GM18873 (cell line): Measurements from ENCODE around the gene YIPF5.

Experiments used
- ATAC-seq: cut with Tn5 transposase; IDR thresholded peaks from one replicate; pipeline ENCODE4 v1.9.1; 2021; ENCODE audit warnings: mild to moderate bottlenecking, moderate library complexity, moderate number of reproducible peaks; ENCODE audit not compliant: unreplicated experiment, low FRiP score

Gene YIPF5

DNA sequence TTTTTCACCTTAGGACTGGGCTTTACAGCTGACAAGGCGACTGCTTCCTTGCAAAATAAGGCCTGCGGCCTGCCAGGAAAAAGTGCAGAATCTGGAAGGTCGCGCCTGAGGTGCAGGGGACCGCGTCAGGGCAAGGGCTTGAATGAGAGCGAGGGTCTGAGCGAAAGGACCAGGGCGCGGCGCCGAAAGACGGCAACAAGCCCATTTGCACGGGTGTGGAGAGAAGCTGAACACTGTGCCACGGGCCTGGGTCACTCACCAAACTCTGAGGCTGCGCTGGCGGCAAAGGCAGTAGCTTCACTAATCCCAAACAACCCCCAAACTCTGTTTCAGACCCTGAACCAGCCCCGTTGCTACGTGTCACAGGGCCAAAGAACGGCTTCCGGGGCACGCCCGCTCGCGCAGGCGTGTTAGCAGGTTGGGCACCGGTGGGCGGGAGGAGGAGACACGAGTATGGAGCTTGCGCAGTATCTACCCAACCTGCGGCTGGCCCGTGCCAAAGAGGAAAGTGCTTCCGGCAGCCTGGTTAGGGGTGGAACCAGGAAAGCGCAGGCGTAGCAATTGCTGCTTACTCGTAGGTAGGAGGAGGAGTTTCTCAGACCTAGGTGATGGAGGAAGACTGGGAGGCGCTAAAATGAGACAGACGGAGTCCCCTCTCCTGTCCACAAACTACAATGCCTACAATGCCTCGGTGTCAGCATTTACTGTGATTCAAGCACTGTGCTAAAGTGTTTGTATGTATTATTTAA is at the start of gene YIPF5, which contains the start of gene KCTD16:
Gene YIPF5 (minus strand): TSS at position 384 of the 749 bp plus-strand sequence. CDS start 704 bp downstream, outside the sequence.
Gene KCTD16 (plus strand): TSS at position 598 of the 749 bp plus-strand sequence.
- peak; percentile 100 for ATAC-seq

DNA sequence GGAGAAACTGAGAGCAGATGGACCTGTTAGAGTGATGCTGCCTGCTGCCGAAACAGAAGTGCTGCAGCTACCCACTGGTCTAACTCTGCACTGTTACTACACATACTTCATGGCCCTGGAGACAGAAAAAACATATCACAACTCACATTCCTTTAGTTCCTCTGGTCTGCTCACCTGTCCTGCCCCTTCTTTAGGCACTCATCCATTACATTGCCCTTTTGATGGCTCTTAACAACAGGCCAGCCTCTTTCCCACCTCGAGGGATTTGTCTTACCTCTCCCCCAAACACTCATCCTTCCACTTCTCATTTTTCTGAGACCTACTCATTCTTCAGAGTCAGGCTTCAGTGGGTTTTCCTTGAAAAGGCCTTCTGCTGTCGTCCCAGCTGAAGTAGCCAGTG is 49.4 kb upstream of the YIPF5 start:
- ATAC-seq: no peak

DNA sequence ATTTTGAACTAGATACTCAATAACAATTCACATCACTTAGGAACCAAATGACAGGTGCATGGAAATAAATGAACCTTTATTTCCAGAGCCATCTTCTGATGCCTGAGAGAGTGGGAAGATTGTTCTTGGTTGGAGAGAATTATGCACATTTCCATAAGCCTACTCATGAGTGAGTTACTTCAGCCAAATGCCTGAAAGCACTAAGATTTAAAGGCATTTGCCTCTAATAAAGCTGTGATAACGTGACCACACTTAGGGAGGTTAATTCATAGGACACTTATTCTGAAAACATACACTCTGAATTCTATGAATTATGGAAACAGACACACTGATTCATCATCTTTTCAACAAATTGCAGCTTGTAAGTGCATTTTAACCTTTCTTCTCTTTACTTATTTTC is 40.2 kb upstream of the YIPF5 start:
- no peak for ATAC-seq

DNA sequence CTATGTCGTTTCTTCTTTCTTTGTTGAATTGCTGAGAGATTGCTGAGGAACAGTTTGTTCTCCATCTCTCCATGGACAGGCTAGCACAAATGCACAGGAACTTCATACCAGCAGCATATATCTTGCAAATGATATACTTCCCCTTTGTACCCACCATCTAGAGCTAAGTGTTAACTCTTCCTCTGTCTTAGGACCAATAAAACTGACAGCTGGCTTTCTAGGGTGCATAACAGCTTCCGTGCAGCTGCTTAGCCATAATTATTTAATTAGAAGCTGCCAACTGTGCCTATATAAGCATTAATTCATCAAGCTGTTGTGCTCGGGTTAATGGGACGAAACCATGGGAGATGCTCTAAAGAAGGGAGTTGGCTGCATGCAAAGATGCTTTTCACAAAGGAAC is 38.9 kb upstream of the YIPF5 start:
- ATAC-seq: no peak

DNA sequence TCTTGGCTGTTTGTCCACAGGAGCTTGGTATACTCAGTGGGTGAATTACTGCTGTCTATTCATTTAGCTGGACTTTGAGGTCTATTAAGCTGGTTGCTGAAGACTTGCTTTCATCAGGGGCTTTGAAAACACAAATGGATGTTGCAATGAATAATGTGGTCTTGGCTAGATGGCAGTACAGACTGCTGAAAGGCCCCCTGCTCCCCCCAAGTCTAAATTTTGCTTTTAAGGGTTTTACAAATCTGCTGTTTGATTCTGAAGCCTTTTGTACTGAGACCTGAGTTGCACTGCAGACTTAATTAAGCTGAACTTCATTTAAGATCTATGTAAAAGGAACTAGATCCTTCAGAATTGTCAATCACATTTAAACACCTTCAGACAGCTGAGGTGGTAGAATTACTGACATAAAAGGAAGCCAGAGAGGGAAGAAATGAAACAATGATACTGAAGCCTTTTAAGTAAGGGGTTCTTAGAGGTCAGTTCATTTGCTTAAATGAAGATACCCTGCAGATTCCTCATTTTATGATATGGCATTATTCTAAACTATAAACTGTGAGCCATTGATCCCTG is 37.5 kb upstream of the YIPF5 start:
- ATAC-seq: no peak

DNA sequence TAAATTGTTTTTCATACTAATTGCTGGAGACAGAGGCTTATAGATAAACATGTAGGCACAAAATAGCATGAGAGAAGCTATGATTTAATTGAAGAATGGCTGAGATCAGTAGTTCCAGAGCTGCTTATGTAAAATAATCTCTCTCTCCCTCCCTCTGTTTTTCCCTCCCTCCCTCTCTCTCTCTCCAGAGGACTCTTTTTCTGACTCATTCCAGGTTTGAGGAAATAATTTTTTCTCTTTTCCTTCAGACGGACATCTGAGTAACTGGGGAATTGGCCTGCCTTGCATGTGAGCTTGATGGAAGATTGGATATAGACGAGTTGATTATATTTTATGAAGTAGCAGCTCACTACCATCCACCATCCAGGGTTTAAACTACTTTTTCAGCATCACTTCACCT is 35.7 kb upstream of the YIPF5 start:
- no peak for ATAC-seq

DNA sequence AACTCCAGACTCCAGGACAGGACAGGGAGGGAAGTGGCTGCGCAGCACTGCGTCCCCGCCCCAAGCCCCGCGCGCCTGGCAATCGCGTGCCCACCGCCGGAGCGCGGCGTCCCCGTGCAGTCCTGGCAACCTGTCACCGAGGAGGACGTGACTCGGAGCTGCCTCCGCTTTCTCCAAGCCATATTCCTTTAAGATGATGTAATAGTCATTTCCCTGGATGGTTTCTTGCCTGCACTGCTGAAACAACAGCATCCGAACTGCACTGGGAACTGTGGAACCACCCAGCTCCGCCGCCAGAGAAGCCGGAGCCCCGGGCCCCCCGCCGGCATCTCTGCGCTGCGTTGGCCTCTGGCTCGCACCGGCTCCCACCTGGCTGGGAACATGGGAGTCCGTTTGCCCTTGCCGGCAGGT is 34.7 kb upstream of the YIPF5 start:
- no peak for ATAC-seq

DNA sequence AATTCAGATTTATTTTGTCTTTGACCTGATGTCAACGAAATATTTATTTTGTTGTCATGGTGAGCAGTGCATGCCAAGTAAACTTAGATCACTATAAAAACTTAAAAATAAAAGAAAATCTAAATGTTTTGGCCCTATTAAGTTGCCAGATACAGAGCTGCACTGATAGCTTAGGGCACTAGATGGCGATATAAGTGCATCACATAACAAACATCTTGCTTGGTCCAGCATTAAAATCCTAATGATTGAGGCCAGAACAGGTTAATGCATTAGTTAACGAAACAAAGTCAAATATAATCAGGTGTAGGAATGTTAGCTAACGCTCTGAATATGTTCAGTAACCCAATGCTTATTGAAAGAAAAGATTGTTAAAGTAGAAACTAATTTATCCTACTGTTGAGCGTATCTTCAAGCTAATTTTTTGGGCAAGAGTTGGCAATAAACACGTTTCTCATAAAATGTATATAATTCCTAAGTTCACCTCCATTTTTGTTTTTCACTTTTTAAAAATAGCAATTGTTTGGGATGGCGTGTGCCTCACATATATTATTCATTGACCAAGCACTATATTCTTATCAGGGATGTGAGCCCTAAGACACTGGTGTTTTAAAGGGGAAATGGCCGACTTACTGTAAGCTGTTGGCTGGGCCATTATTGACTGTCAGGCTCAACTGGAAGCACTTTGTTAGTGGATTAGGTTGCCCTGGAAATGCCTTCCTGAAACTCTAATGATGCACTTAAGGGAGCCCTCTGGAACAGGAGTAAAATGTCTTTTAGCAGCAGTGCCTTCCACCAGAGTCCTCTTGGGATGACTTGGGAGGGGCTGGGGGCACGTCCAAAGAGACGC is 33.5 kb upstream of the YIPF5 start:
- peak; percentile 83 for ATAC-seq

DNA sequence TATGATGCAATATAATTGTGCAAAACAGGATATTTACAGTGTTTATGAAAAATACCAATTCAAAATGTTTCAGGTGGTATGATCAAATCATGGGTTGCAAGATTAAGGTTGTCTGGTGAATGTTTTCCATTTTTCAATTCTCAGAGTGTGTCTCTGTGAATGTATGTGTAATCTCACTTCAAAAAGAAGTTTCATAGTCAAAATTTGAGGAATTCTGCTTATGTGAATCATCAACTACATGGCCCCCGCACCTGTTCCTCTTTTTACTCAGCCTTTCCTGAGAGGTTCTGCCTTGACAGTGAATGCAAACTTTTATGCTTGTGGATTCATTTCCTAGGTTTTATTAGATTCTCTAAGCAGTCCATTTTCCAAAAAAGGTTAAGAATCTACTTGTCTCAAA is 32.3 kb upstream of the YIPF5 start:
- ATAC-seq: no peak

DNA sequence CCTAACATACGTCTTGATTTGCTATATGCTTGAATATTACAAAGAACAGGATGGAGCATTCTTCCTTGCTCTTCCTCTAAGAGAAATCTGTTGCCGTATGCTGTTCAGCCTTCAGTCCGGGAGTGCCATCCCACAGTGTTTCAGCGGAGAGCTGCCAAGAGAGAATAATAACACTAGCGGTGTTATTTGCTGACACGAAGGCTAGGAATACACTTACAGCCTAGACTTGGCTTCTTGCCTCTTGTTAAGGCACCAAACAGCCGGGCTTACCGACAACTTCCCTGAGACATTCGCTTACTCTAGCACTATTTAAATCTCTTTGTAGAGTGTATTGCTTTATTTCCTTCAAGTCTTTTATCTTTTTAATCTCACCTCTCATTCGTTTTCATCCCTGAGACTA is 31.6 kb upstream of the YIPF5 start:
- no peak for ATAC-seq

DNA sequence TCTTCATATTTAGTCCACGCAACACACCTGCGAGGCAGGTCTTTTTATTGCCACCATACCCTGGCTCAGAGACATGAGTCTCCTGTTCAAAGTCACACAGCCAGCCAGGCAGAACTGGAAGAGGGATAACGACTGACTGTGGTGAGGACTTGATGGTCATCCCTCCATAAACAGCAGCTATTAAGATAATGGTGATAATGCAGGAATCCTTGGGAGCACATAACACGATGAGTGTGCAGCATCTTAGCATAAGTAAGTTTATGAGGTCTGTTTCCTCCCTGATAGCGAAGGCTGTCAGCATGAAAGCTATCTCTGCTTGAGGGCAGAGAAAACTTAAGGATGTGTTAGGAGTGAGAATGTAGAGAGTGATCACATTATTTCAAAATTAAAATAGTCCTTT is 31.1 kb upstream of the YIPF5 start:
- ATAC-seq: no peak

DNA sequence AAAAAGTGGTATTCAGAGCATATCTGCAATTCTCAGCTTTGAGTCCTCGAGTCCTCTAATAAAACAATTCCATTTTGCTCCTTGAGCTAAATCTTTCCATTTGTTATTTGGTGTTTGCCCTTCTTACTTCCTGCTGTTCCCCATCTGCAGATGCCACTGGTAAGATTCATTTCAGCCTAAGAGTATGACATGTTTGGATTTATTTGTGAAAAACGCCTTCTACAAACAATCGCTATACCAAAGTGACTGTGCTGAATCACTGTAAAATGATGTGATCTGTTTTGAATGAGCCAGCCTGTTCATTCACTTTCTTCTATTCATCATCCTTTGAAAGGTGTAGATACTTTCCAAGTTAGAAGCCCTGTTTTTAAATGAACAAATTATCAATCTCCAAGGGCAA is 27.9 kb upstream of the YIPF5 start:
- no peak for ATAC-seq

DNA sequence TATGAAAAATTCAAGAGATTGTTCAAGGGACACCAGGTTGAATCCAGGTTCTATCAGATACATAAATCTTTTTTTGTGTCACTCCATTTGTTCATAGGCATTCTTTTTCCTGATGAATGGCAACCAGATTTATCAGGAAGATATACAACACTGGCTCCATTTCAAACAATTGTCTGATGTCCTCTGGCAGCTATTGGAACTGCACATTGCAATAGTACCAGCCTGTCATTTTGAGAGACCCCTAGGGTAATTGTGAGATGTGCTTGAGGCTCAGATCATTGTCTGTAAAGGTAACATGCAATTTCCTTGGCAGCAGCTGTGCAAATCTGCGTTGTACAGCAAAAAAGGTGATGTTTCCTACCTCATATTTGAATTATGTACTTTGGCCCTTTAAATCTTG is 26.2 kb upstream of the YIPF5 start:
- ATAC-seq: no peak

DNA sequence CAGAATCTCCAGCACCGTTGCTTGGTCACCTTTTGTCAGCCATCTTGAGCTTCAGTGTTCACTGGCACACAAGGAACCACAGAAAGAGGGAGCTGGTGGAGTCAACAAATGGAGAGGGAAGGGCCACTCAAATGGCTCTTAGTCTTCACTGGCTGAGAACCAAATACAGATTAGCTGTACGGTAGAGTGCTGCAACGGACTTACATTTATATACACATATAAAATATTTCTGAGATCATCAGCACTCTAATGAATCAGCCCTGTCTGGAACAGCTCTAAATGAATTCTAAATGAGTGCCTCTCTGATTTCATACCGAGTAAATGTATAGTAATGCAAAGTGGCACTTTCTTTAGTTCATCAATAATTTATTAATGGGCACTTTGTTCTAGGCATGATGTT is 25.0 kb upstream of the YIPF5 start:
- no peak for ATAC-seq

DNA sequence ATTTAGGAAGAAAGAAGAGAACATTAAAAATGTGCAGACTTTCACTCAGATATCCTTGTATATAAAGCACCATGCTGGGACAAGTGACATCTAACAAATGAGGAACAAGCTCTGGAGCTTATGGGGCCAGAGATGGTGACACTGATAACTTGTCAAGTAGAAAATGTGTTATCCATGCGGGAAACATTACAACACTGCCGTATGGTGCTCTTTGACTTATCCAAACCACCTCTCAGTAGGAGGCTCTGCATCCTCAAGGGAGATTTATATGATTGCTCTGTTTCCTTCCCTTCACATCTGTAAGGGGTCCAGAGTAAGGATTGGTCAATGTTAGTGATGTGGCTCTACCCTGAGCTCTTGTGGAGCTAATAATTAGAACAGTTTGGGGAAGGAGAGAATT is 23.7 kb upstream of the YIPF5 start:
- no peak for ATAC-seq

DNA sequence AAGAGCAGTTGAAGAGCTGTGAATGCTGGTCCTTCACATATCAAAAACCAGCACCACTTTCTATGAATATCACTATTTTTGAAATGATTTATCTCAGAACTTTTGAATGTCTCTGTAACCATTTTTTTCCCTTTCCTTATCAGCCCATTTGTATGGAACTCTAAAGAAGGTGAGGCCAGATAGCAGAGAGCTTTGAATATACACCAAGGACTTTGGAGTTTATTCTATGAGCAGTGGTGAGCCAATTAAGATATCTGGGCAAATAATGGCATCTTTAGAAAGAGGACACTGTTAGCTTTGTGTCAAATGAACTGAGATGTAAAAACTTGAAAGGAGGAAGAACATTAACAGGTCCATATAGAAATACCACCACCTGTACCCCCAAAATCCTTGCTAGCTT is 22.2 kb upstream of the YIPF5 start:
- no peak for ATAC-seq

DNA sequence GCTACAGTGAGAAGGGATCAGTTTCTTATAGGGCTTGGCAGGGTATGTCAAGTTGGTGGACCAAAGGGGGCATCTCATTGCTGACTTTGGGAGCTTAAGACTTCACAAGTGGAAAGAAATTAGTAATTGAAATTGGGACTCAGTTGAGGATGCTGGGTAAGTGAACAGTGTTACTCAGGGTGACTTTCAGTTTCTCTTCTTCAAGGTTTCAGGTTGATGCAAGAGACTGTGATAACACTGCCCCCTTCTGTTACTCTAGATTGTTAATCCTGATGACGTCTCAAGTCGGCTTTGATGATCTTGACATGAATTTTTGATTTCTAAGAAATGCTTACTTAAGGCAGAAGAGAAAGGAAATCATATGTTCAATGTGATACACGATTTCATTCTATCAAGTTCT is 21.5 kb upstream of the YIPF5 start:
- ATAC-seq: peak; percentile 69

DNA sequence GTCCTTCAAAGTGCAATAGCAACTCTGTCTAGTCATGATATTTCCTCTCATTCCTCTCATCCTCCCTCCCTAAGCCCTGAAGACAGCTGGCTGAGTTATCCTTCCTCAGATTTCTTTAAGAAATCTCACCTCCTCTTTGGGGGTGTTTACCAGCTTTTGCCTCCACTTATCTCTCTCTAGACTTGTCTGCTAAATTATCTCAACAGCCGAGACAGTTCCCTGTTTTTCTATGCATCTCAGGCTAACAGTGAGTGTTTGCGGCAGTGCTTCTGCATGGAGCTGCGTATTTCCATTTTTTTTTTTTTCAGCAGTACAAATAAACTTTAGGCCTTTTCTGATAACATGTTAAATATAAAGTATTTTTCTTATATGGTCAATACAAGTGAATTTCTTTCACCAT is 21.1 kb upstream of the YIPF5 start:
- no peak for ATAC-seq

DNA sequence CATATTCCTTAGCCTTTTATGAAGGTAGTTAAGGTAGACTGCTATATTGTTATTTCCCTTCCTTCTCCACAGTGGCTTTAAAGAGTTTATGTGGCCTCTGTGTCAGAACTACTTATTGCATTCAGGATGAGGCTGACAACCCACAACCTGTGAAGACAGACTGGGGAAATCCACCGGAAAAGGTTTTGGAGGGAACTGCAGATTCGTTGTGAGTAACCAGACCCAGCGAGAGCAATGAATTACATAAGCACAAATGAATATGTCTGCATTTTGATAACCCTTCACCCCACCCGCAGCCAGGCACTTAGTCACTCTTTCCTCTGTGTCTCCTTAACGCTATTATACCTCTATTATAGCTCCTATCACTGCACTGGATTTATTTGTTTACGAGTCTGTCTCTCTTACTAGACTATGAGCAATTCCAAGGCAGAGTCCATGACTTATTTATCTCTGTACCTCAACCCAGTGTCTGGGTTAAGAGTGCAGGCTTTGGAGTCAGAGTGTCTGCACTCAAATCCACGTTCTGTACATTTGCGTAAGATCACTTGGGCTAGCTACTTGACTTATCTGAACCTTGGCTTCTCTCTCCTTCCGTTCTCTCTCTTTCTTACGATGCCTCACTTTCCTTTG is 19.5 kb upstream of the YIPF5 start:
- peak; percentile 71 for ATAC-seq

DNA sequence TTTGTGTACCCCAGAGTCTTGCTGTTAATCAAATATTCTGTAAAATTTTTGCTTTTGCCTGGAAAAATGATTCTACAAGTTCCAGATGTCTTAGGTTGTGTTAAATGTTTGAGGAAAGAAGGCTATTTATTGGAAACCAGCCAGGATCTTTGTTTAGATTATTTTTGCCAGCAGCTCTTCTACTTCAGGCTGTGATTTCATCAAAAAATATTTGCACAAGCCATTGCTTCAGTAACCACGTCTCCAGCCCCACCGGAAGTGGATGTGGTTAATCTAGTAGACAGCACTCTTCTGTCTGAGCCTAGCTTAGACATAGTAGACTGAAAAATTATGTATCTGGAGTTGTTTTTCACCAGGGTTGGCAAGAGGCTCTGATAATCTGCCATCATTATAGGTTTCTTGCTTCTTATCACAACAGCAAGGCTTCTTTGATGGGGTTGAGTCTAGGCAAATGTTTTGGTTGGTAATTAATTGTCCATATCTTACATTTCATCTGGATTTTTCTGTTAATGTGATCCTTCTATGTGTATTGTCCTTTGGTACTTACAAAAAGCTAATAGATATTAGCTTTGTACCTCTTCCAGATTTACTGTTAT is 17.3 kb upstream of the YIPF5 start:
- peak; percentile 56 for ATAC-seq
